ENCODE measurements around the gene CFAP54.

Gene CFAP54

DNA sequence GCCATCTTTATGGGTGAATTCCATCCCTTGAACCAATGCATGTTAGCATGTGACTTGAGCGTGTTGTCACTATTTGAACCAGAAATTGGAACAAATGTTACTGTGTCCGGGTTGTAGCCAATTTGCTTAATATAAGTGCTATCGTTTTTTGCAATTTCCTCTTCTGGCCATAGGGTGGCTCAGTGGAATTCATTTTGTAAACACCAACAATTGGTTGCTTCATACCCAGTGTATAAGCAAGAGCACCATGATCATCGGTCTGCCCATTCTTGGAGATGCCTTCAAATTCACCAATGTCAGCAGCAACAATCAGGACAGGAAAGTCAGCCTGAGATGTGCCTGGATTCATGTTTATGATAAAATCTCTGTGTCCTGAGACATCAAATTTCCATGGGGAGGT, 412.7 kb downstream of the CFAP54 start:
- no peak for DNase-seq

DNA sequence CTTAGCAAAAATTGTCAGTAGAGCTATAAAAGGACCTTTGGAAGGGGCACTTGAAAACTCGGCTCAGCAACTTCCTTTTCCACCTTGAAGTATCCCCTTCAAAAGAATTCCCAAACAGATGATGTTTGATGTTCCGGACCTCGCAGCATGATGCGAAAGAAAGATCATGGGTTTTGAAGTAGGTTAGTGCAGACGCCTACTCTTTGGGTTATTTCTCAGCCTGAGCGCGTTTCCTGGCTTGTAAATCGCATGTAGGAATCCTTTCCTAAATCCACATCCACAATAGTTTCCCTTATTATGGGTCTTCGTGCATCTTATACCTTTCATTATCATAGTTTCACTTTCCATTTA, 417.1 kb downstream of the CFAP54 start:
- no peak for DNase-seq

DNA sequence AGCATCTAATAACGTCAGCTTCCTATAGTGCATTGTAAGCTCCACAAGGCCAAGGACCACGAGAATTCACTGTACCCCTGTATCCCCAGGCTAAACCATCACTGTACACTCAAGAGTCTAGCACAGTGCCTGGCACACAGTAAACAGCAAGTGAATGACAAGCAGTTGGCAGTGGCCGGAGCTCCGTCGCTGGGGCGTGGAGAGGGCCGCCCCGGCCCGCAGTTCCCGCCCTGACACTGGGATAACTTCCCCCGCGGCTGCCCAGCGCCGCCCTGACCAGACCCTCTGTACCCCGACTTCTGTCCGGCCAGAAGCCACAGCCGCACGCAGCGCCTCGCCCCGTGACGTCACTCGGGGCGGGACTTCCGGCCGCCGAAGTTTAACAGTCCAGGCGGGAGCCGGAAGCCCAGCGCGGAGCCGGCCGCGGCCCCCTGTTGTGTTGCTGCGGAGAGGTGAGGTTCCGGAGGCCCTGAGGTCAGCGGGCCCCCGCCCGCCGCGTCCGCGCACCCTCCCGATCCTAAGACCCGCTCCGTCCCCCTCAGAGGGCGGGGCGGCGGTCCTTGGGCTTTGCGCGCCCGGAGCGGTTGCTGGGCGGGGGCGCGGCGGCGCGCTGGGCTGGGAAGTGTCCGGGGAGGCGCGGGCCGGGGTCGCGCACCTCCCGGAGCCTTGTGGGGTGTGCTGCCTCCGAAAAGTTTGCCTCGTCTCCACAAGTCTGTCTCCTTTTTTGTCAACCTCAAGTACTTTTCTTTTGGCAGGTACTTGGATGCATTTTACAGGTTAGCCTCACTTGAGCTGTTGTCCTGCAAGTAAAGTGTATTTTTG, 417.7 kb downstream of the CFAP54 start, which contains the start of gene NEDD1:
NEDD1 (plus strand) TSS at position 409 of the 822 bp plus-strand sequence. CDS start 2,503 bp downstream, outside the sequence.
- peak; percentile 72 to 80 (median 73) for DNase-seq

DNA sequence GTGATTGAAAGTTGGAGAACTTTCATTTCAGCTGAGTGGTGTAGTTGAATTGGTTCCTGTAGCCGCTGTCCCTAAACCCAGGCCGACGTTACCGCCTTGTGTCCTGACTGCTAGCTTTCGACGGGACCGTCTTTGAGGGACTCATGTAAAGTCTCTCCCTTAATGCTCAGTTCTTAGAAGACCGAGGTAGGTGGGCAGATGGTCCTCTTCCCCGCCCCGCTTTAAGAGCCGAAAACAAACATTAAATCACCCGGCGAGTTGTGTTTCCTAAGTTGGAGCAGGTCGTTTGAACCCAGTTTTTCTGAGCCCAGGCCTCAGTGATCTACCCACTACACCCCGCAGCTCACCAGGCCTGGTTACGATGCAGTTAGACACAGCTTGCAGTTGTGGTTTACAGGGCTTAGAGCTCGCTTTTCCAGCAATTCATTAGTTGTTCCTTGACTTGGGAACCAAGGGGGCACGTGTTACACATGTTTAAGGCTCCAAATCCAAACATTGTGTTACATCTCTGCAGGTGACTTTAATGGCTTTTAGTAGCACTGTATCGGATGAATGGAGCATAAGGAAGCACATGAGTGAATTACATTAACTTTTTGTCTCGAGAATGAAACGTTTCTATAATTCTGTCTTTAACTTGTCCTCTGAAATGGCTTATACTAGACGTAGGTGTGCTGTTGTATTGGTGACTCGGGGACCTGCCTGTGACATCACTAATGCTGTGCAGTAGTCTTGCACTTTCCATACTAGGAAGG, 418.5 kb downstream of the CFAP54 start:
- DNase-seq = no peak

DNA sequence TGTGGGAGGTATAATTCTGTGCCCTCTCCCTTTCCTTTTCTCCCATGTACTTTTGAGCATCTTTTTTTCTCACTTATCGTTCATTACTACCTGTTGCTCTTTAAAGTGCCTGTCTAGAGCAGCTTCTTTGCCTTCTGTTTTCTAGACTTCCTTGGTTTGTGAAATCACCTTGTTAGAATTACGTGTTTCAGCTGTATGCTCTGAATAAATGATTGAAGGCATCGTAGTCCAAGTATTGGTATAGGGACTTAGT, 419.0 kb downstream of the CFAP54 start:
- DNase-seq = no peak

DNA sequence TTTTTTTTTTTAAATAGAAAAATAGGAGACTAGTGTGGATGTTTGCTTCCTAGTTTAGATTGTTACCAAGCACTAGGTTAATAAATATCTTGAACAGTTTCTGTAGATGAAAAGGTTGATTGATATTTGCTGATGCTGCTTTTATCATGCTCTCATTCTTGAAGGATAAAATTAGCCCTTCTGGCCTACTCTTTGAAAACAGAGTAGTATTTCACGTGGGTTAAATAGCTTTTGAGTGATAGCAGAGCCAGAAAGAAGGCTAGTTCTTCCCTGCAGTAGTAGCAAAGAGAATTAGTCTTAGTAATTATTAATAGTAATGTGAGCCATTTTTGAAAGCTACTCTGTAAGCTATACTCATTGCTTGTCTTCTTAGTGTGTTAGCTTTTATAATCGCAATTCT, 422.9 kb downstream of the CFAP54 start:
- no peak for DNase-seq

DNA sequence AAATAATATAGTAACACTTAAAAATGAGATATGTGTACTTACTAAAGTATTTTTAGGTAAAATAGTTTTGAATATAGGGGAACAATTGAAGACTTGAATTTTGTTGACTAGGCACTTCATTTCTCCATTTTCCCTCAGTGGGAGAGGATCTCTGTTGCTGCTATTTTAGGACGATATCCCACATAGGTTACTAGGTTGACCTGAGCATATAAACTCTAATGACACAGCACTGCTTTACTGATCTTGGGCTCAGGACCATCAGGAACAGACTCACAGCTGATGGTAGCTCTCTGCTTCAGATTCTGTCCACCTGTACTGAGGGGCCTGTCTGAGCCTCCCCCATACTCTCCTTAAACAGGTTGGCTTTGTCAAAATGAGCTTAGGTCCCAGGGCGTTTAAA, 423.6 kb downstream of the CFAP54 start:
- no peak for DNase-seq

DNA sequence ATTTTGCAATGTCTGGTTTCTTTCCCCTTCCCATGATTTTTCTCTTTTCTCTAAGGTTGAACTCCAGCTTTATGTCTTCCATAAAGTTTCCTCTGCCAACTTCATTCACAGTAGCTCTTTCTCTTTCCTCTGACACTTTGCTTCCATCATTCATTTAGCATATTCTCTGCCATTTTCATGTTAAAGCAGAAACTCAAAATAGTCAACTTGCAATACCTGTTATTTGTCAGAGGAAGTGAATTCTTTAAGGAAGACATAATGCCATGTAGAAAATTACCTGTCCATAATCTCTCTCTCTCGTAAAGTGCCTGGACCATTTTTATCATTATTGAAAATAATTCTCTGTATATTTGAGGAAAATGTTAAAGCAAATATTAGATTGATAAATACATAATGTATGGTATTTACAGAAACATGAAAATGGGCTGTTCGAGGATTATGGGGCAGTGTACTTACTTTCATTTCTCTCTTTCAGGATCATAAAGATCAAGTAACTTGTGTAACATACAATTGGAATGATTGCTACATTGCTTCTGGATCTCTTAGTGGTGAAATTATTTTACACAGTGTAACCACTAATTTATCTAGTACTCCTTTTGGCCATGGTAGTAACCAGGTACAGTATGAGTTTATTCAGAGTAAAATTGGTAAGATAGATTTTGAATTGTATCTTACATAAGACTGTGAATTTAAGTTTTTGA, 430.3 kb downstream of the CFAP54 start:
- DNase-seq = no peak
